Measurements from ENCODE around the gene CD47. TPM values are rescaled to one million over a fixed set of nuclear protein-coding genes. Genes with fewer than 3 reads are reported as not detected.

CD47 gene
- total and polyA plus RNA-seq, 2 donors from 2014 or later, result 61.7 to 104 TPM

DNA sequence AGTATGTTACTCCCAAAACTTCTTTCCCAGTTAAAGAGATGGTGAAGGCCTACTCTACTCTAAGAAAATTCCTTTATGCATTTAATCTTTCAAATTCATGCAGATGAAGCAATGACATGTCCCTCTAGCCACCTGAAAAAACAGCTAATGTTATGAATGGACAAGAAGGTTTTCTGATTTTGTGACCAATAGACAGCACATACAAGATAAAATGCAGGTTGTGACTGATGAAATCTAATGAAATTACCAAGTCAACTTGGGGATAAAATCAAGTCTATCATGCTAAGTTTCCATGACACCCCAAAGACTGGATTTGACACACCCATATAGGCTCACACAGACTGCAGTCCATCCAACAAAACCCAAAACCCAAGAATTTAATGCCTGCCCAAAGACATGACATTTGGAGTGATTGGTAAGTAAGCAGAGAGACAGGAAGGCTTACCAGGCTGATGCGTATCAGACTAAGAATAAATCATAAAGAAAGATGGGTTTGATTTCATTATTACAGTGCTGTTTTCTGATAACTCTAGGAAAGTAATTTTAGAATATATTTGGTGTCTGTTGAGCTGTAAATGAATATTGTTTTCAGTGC is 26.4 kb downstream of the CD47 start:
- intact Hi-C loops (cut with DNase I), result no loop called here
- TF ChIP-seq, protein P1, sequence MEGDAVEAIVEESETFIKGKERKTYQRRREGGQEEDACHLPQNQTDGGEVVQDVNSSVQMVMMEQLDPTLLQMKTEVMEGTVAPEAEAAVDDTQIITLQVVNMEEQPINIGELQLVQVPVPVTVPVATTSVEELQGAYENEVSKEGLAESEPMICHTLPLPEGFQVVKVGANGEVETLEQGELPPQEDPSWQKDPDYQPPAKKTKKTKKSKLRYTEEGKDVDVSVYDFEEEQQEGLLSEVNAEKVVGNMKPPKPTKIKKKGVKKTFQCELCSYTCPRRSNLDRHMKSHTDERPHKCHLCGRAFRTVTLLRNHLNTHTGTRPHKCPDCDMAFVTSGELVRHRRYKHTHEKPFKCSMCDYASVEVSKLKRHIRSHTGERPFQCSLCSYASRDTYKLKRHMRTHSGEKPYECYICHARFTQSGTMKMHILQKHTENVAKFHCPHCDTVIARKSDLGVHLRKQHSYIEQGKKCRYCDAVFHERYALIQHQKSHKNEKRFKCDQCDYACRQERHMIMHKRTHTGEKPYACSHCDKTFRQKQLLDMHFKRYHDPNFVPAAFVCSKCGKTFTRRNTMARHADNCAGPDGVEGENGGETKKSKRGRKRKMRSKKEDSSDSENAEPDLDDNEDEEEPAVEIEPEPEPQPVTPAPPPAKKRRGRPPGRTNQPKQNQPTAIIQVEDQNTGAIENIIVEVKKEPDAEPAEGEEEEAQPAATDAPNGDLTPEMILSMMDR (IDR thresholded peaks at IDR 0.05; ENCODE audit: borderline replicate concordance, extremely low read depth, insufficient read depth), result no peak
- Histone ChIP-seq H3K9ac (ENCODE audit: low read length in 3 of 3) (no peak overlapping the region), H3K36me3 (ENCODE audit: control insufficient read depth in 2 of 3, insufficient read depth in 3 of 3, low read length in 3 of 3) (peaks cover 0 to 3% (median 0%) of the 10 kb centered on the region in 3 donors), H3K27ac (ENCODE audit: low read depth in 2 of 2, low read length in 2 of 2) (no peak overlapping the region), H3K27me3 (ENCODE audit: control insufficient read depth, insufficient read depth, low read length) (no peaks in the 10 kb centered on the region), H3K4me1 (ENCODE audit: control insufficient read depth in 2 of 3, insufficient read depth in 2 of 3, low read depth in 1 of 3, low read length in 3 of 3) (no peaks in the 10 kb centered on the region), H3K9me3 (ENCODE audit: control insufficient read depth in 2 of 3, insufficient read depth in 1 of 3, low read length in 3 of 3) (no peaks in the 10 kb centered on the region), H3K4me3 (ENCODE audit: low read length in 3 of 3) (no peak overlapping the region)
- no peak for DNase-seq
- no peak for FAIRE-seq

DNA sequence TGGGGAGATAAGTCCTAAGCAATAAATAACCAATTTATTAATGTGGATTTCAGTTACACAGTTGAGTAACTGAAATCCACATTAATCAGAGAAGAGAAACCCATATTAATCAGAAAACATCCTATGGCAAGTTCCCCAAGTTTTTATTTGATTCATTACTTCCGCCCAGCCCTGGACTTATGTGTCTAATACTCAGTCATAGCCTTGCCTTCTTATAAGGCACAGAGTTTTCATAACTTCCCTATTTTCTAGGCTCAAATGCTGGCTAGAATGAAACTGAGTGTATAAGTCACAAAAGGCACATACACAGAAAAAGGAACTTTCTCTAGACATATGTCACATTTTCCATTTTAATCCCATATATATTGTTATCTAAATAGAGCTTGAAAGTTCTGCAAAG is 28.8 kb downstream of the CD47 start:
- Histone ChIP-seq H3K27ac (ENCODE audit: low read depth in 2 of 2, low read length in 2 of 2) (no peak overlapping the region), H3K4me1 (ENCODE audit: control insufficient read depth in 2 of 3, insufficient read depth in 2 of 3, low read depth in 1 of 3, low read length in 3 of 3) (no peaks in the 10 kb centered on the region), H3K27me3 (ENCODE audit: control insufficient read depth, insufficient read depth, low read length) (no peaks in the 10 kb centered on the region), H3K4me3 (ENCODE audit: low read length in 3 of 3) (no peak overlapping the region), H3K9me3 (ENCODE audit: control insufficient read depth in 2 of 3, insufficient read depth in 1 of 3, low read length in 3 of 3) (no peaks in the 10 kb centered on the region), H3K36me3 (ENCODE audit: control insufficient read depth in 2 of 3, insufficient read depth in 3 of 3, low read length in 3 of 3) (peaks cover 0 to 9% (median 2%) of the 10 kb centered on the region in 3 donors), H3K9ac (ENCODE audit: low read length in 3 of 3) (no peak overlapping the region)
- TF ChIP-seq, protein P1 (IDR thresholded peaks at IDR 0.05; ENCODE audit: borderline replicate concordance, extremely low read depth, insufficient read depth), result no peak
- FAIRE-seq, result no peak
- intact Hi-C loops (cut with DNase I), result no loop called here
- DNase-seq, result peak in 1 of 5 donors; percentile 2

- H3K27me3 ChIP-seq (ENCODE audit: control insufficient read depth, insufficient read depth, low read length), result no peaks in the 10 kb centered on the region
- FAIRE-seq, result no peak
- no peaks in the 10 kb centered on the region for H3K9me3 ChIP-seq (ENCODE audit: control insufficient read depth in 2 of 3, insufficient read depth in 1 of 3, low read length in 3 of 3)
- intact Hi-C loops (cut with DNase I), result no loop called here
- H3K27ac ChIP-seq (ENCODE audit: low read depth in 2 of 2, low read length in 2 of 2), result no peak overlapping the region
- no peak overlapping the region for H3K9ac ChIP-seq (ENCODE audit: low read length in 3 of 3)
- H3K36me3 ChIP-seq (ENCODE audit: control insufficient read depth in 2 of 3, insufficient read depth in 3 of 3, low read length in 3 of 3), result peaks cover 0 to 9% (median 5%) of the 10 kb centered on the region in 3 donors
- no peak for DNase-seq
- H3K4me3 ChIP-seq (ENCODE audit: low read length in 3 of 3), result no peak overlapping the region
- TF ChIP-seq, protein P1 (IDR thresholded peaks at IDR 0.05; ENCODE audit: borderline replicate concordance, extremely low read depth, insufficient read depth), result no peak
- H3K4me1 ChIP-seq (ENCODE audit: control insufficient read depth in 2 of 3, insufficient read depth in 2 of 3, low read depth in 1 of 3, low read length in 3 of 3), result no peaks in the 10 kb centered on the region
These were observed 30.5 kb downstream of the CD47 start for GRCh38 chr3:108060331-108060730.

- Histone ChIP-seq H3K36me3 (ENCODE audit: control insufficient read depth in 2 of 3, insufficient read depth in 3 of 3, low read length in 3 of 3) (peaks cover 0 to 9% (median 5%) of the 10 kb centered on the region in 3 donors), H3K9me3 (ENCODE audit: control insufficient read depth in 2 of 3, insufficient read depth in 1 of 3, low read length in 3 of 3) (no peaks in the 10 kb centered on the region), H3K9ac (ENCODE audit: low read length in 3 of 3) (no peak overlapping the region), H3K27me3 (ENCODE audit: control insufficient read depth, insufficient read depth, low read length) (no peaks in the 10 kb centered on the region), H3K27ac (ENCODE audit: low read depth in 2 of 2, low read length in 2 of 2) (no peak overlapping the region), H3K4me3 (ENCODE audit: low read length in 3 of 3) (no peak overlapping the region), H3K4me1 (ENCODE audit: control insufficient read depth in 2 of 3, insufficient read depth in 2 of 3, low read depth in 1 of 3, low read length in 3 of 3) (no peaks in the 10 kb centered on the region)
- intact Hi-C loops (cut with DNase I), result no loop called here
- TF ChIP-seq, protein P1 (IDR thresholded peaks at IDR 0.05; ENCODE audit: borderline replicate concordance, extremely low read depth, insufficient read depth), result no peak
- no peak for DNase-seq
- FAIRE-seq, result no peak
These were observed 34.9 kb downstream of the CD47 start for GRCh38 chr3:108055931-108056330.

All from kidney (tissue), 14 donors.